Chondrocyte (in vitro differentiated cells): ENCODE measurements around the gene MAT1A. TPM values are rescaled to one million over a fixed set of nuclear protein-coding genes. Genes with fewer than 3 reads are reported as not detected.

ENCODE experiments used
- DNase-seq: peaks from one replicate; pipeline ENCODE4 v3.0.0; 2021; ENCODE audit warnings: mixed read lengths, low spot score
- H3K27ac Mint-ChIP-seq: one replicate; pipeline ENCODE4 v1.8.0; 2021; ENCODE audit warnings: mild to moderate bottlenecking, moderate library complexity, mixed read lengths; ENCODE audit not compliant: unreplicated experiment
- H3K27me3 Mint-ChIP-seq: 2 replicates; pipeline ENCODE4 v1.8.0; 2021; ENCODE audit warnings: low read depth, mixed read lengths
- H3K36me3 Mint-ChIP-seq: 2 replicates; pipeline ENCODE4 v1.8.0; 2021; ENCODE audit warnings: low read depth, mixed read lengths
- H3K4me1 Mint-ChIP-seq: 2 replicates; pipeline ENCODE4 v1.8.0; 2021; ENCODE audit warnings: low read depth, mild to moderate bottlenecking, mixed read lengths
- H3K4me3 Mint-ChIP-seq: one replicate; pipeline ENCODE4 v1.8.0; 2021; ENCODE audit warnings: mild to moderate bottlenecking, moderate library complexity, mixed read lengths; ENCODE audit not compliant: unreplicated experiment
- H3K9me3 Mint-ChIP-seq: 2 replicates; pipeline ENCODE4 v1.8.0; 2021; ENCODE audit warnings: low read depth, mixed read lengths
- CTCF ChIP-seq: fragments of 200-600 bp; sonication (generic); IDR thresholded peaks from 2 replicates; pipeline ENCODE4 v1.5.0; 2021; ENCODE audit warnings: antibody characterized with exemption, mild to moderate bottlenecking, moderate library complexity
- total RNA-seq: library from RNA; stranded (reverse); gene quantifications from 3 replicates; pipeline ENCODE4 v1.2.1, GENCODE V29; 2021

The MAT1A gene
- total RNA-seq, 1 donor from 2014 or later = not detected

DNA sequence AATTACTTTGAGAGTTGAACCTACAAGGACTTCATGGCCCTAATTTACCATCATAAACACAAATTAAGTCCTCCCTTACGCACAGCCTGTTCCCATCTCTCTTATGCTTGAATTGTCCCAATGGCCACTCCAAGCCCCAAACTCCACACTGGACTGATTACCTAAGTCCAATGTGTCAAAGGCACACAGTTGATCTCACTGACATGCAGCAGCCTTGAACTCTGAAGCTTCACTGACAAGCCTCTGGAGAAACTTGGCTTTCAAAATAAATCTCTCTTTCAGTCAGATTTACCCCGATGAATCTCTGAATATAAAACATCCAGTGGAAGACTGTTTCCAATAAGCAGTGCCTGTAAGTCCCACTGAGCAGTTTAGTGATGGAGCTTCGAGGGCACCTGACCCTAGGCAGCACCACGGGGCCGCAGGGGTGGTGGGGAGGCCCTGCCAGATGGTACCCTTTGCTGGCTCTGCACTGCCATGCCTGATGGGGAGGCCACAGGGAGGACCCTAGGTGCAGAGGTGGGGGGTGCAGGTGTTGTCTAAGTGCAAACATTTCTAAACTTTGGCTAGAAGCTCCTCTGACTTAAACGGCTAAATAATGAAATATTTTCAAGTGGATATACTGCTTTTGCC, 3.3 kb upstream of the MAT1A start:
- Mint-ChIP-seq H3K9me3 (peaks cover 6% of the 10 kb centered on the region), H3K27me3 (peaks cover 40% of the 10 kb centered on the region), H3K4me3 (no peak overlapping the region), H3K27ac (no peak overlapping the region), H3K4me1 (no peaks in the 10 kb centered on the region), H3K36me3 (peaks cover 4% of the 10 kb centered on the region)
- TF ChIP-seq CTCF = no peak
- DNase-seq = no peak

- H3K9me3 Mint-ChIP-seq = no peaks in the 10 kb centered on the region
- no peak for TF ChIP-seq CTCF
- no peak overlapping the region for H3K27ac Mint-ChIP-seq
- no peak overlapping the region for H3K4me3 Mint-ChIP-seq
- peaks cover 49% of the 10 kb centered on the region for H3K27me3 Mint-ChIP-seq
- no peaks in the 10 kb centered on the region for H3K4me1 Mint-ChIP-seq
- no peak for DNase-seq
- no peaks in the 10 kb centered on the region for H3K36me3 Mint-ChIP-seq
Observed at GRCh38 chr10:80290474-80291220, 1.2 kb upstream of the MAT1A start.

DNA sequence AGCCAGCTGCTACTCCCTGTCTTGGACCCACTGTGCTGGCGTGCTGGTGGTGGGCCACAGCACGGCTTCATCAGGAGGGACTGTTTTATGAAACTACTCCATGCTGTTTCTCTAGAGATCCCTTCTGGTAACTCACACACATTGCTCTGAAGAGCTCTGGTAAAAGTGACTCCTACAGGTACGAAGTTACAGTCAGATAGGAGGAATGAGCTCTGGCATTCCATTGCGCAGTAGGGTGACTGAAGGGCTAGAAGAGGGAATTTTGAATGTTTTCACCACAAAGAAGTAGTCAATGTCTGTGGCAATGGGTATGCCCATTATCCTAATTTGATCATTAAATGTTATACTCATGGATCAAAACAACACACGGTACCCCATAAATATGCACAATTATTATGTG, 609 bp downstream of the MAT1A start:
- Mint-ChIP-seq H3K9me3 (no peaks in the 10 kb centered on the region), H3K4me3 (no peak overlapping the region), H3K27me3 (peaks cover 45% of the 10 kb centered on the region), H3K4me1 (no peaks in the 10 kb centered on the region), H3K27ac (no peak overlapping the region), H3K36me3 (no peaks in the 10 kb centered on the region)
- TF ChIP-seq CTCF = no peak
- no peak for DNase-seq

- Mint-ChIP-seq H3K36me3 (no peaks in the 10 kb centered on the region), H3K27ac (no peak overlapping the region), H3K4me1 (no peaks in the 10 kb centered on the region), H3K9me3 (no peaks in the 10 kb centered on the region), H3K4me3 (no peak overlapping the region), H3K27me3 (peaks cover 27% of the 10 kb centered on the region)
- DNase-seq = no peak
- no peak for TF ChIP-seq CTCF
Observed at GRCh38 chr10:80284522-80284921, 4.9 kb downstream of the MAT1A start.

GRCh38 chr10:80283536-80284199, 5.8 kb downstream of the MAT1A start:
- H3K27ac Mint-ChIP-seq = no peak overlapping the region

More at GRCh38 chr10:80283536-80284199, 5.8 kb downstream of the MAT1A start:
- Mint-ChIP-seq H3K27me3 (peaks cover 23% of the 10 kb centered on the region), H3K36me3 (no peaks in the 10 kb centered on the region), H3K4me3 (no peak overlapping the region), H3K4me1 (no peaks in the 10 kb centered on the region), H3K9me3 (no peaks in the 10 kb centered on the region)
- no peak for DNase-seq
- TF ChIP-seq CTCF = no peak
